Fibroblast of mammary gland (primary cell): ENCODE results near the gene C19orf85.

Experiments
- DNase-seq: peaks from one replicate; pipeline ENCODE4 v3.0.0-alpha.2; 2010; ENCODE audit warnings: low read depth
- H3K4me3 ChIP-seq: 2 replicates; pipeline ENCODE4 v1.5.1; 2011; ENCODE audit warnings: low read depth, mild to moderate bottlenecking, low read length, moderate library complexity; ENCODE audit not compliant: control insufficient read depth
- CTCF ChIP-seq: conservative IDR thresholded peaks from 2 replicates; pipeline ENCODE4 v1.5.1; 2011; ENCODE audit warnings: low read depth, low read length, inconsistent platforms; ENCODE audit not compliant: control insufficient read depth, insufficient read depth

The C19orf85 gene

GRCh38 chr19:55443045-55443823 lies 21.3 kb downstream of the C19orf85 start, which contains the start of gene SHISA7:
Gene SHISA7 (minus strand): TSS chr19:55443300. CDS start chr19:55442863, 437 bp downstream.
- TF ChIP-seq CTCF: no peak
- no peak for DNase-seq
- no peak within 1 kb of the TSS for H3K4me3 ChIP-seq

- no peak overlapping the region for H3K4me3 ChIP-seq
- DNase-seq: no peak
- TF ChIP-seq CTCF: no peak
Measured at GRCh38 chr19:55442372-55442961, 22.1 kb downstream of the C19orf85 start.

- no peak for DNase-seq
- H3K4me3 ChIP-seq: no peak overlapping the region
- TF ChIP-seq CTCF: no peak
Measured at GRCh38 chr19:55441692-55442321, 22.7 kb downstream of the C19orf85 start.

- TF ChIP-seq CTCF: no peak
- no peak for DNase-seq
- no peak overlapping the region for H3K4me3 ChIP-seq
Measured at GRCh38 chr19:55441319-55441691, 23.2 kb downstream of the C19orf85 start.

GRCh38 chr19:55440411-55441105 lies 24.0 kb downstream of the C19orf85 start:
- no peak for TF ChIP-seq CTCF
- DNase-seq: no peak
- no peak overlapping the region for H3K4me3 ChIP-seq

GRCh38 chr19:55439052-55439451 lies 25.5 kb downstream of the C19orf85 start:
- no peak for TF ChIP-seq CTCF
- no peak for DNase-seq
- no peak overlapping the region for H3K4me3 ChIP-seq
